ENCODE measurements around the gene TFF1. TPM values are rescaled to one million over a fixed set of nuclear protein-coding genes. Genes with fewer than 3 reads are reported as not detected.

The TFF1 gene
- total RNA-seq, 1 donor from 2014 or later, result not detected

GRCh38 chr21:42320791-42321190 is 45.5 kb downstream of the TFF1 start:
- no peak overlapping the region for H3K27ac ChIP-seq
- H3K27me3 ChIP-seq, result no peaks in the 10 kb centered on the region
- no peak overlapping the region for H3K4me3 ChIP-seq
- no peaks in the 10 kb centered on the region for H3K9me3 ChIP-seq
- DNase-seq (ENCODE audit: low spot score in 2 of 2), result no peak
- no peak for TF ChIP-seq CTCF (IDR thresholded peaks at IDR 0.05)
- intact Hi-C loops (cut with DNase I), result no loop called here
- H3K36me3 ChIP-seq, result no peaks in the 10 kb centered on the region
- H3K4me1 ChIP-seq, result no peaks in the 10 kb centered on the region

DNA sequence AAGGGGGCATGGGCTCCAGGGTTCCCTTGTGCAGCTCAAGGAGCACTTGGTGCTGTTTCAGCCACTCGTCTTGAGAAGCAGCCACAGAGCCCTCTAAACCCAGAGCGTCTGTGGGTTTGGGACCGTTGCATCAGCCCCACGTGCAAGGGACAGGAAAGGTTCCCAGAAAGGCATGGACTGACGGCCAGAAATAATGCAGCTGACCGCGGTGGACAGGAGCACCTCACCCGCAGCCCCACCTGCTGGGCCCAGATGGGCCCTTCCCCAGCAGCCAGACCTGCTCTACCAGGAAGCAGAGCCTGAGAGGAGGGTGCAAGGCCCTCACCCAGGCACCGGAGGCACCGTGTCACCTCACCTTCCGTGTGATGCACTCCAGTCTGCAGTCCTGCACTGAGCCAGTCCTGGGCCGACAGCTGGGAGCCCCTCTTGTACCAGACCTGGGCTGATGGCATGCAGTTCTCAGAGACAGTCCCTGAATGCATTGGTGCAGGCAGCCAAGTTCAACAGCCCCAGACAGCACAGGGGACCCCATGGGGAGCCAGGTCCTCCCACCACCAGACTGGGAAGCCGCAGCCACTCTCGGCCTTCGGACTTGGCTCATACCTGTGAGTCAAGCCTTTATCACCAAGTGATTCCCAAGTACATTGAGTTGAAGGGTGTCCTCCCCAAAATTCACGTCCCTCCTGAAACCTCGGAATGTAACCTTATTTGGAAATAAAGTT is 46.3 kb downstream of the TFF1 start:
- no peaks in the 10 kb centered on the region for H3K9me3 ChIP-seq
- H3K27ac ChIP-seq, result no peak overlapping the region
- DNase-seq (ENCODE audit: low spot score in 2 of 2), result no peak
- no peaks in the 10 kb centered on the region for H3K4me1 ChIP-seq
- H3K36me3 ChIP-seq, result no peaks in the 10 kb centered on the region
- intact Hi-C loops (cut with DNase I), result no loop called here
- H3K27me3 ChIP-seq, result no peaks in the 10 kb centered on the region
- no peak overlapping the region for H3K4me3 ChIP-seq
- TF ChIP-seq CTCF (IDR thresholded peaks at IDR 0.05), result no peak

DNA sequence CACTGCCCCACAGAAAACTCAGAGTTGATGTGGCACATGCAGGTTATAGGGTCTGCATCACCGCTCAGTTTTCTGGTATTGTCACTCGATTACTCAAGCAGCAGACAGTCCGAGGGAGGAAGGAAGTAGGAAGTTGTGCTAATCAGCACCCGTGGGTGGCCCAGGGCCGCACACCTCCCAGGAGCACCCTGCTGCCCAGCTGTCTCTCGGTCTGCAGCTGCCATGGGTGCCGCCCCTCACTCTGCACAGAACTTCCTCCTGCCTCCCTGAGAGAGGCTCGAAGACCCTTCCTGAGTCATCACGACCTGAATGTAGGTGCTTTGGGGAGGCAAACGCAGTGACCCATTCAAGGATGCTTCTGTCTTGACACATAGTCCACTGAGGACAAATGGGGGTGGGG is 47.0 kb downstream of the TFF1 start:
- DNase-seq (ENCODE audit: low spot score in 2 of 2), result no peak
- no peaks in the 10 kb centered on the region for H3K27me3 ChIP-seq
- no peaks in the 10 kb centered on the region for H3K4me1 ChIP-seq
- no peak for TF ChIP-seq CTCF (IDR thresholded peaks at IDR 0.05)
- H3K9me3 ChIP-seq, result no peaks in the 10 kb centered on the region
- no peak overlapping the region for H3K4me3 ChIP-seq
- H3K27ac ChIP-seq, result no peak overlapping the region
- H3K36me3 ChIP-seq, result no peaks in the 10 kb centered on the region
- intact Hi-C loops (cut with DNase I), result no loop called here

- intact Hi-C loops (cut with DNase I), result no loop called here
- H3K27me3 ChIP-seq, result no peaks in the 10 kb centered on the region
- H3K27ac ChIP-seq, result no peak overlapping the region
- DNase-seq (ENCODE audit: low spot score in 2 of 2), result no peak
- no peak overlapping the region for H3K4me3 ChIP-seq
- no peaks in the 10 kb centered on the region for H3K36me3 ChIP-seq
- H3K4me1 ChIP-seq, result no peaks in the 10 kb centered on the region
- TF ChIP-seq CTCF (IDR thresholded peaks at IDR 0.05), result no peak
- no peaks in the 10 kb centered on the region for H3K9me3 ChIP-seq
Measured at GRCh38 chr21:42317826-42318746, 48.2 kb downstream of the TFF1 start.

DNA sequence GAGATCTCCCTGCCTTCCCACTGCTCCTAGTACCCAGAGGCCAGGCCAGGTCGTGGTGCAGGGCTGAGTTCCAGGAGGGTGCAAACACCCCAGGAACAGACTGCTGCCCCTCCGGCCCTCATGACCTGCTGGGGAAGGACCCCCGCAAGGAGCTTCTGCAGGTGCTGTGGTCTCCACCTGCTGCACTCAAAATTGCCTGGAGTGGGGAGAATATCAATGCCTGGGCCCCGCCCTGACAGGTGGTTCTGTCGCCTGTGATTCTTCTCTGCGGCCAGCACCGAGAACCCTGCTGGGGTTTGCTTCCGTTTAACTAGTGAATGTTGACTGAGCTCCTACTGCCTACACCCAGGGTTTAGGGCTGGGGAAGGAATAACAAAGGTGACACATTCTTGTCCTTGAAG is 49.0 kb downstream of the TFF1 start:
- TF ChIP-seq CTCF (IDR thresholded peaks at IDR 0.05), result no peak
- intact Hi-C loops (cut with DNase I), result no loop called here
- no peaks in the 10 kb centered on the region for H3K27me3 ChIP-seq
- no peaks in the 10 kb centered on the region for H3K9me3 ChIP-seq
- no peak overlapping the region for H3K27ac ChIP-seq
- no peak for DNase-seq (ENCODE audit: low spot score in 2 of 2)
- H3K36me3 ChIP-seq, result no peaks in the 10 kb centered on the region
- H3K4me1 ChIP-seq, result no peaks in the 10 kb centered on the region
- no peak overlapping the region for H3K4me3 ChIP-seq

Data from ascending aorta (tissue), 2 donors.